Thyroid gland (tissue), 4 donors: ENCODE results near the gene HYDIN. TPM values are rescaled to one million over a fixed set of nuclear protein-coding genes. Genes with fewer than 3 reads are reported as not detected.
"Not testable (repeated sequence)": the region's sequence is repeated elsewhere in the genome, so short reads cannot be mapped to it uniquely, and the experiment has no call there.

ENCODE experiments used
- DNase-seq, 2 donors: peaks; one replicate each; pipeline ENCODE4 v3.0.0-alpha.2; 2019
- H3K27ac ChIP-seq, 3 donors: fragments of 200-600 bp; sonication (generic); 1 replicate in 2 of 3; 2 replicates in 1 of 3; pipeline ENCODE4 v1.5.1; 2016 to 2019; ENCODE audit warnings: mild to moderate bottlenecking in 1 of 3, moderate library complexity in 1 of 3
- H3K27me3 ChIP-seq: fragments of 200-600 bp; sonication (generic); one replicate; pipeline ENCODE4 v1.5.1; 2019
- H3K36me3 ChIP-seq, 2 donors: fragments of 200-600 bp; sonication (generic); one replicate each; pipeline ENCODE4 v1.5.1; 2016 to 2019
- H3K4me1 ChIP-seq, 2 donors: fragments of 200-600 bp; sonication (generic); one replicate each; pipeline ENCODE4 v1.5.1; 2017 to 2019
- H3K4me3 ChIP-seq, 3 donors: fragments of 200-600 bp; sonication (generic); replicated peaks in 1 of 3; 1 replicate in 2 of 3; 2 replicates in 1 of 3; pipeline ENCODE4 v1.5.1; 2016; ENCODE audit warnings: mild to moderate bottlenecking in 1 of 3
- H3K9me3 ChIP-seq: fragments of 200-600 bp; sonication (generic); one replicate; pipeline ENCODE4 v1.5.1; 2017
- WGBS, 2 donors: methylation state at CpG; one replicate each; pipeline ENCODE4 v1.1.5; 2017; 5-methylcytosine and 5-hydroxymethylcytosine counted together
- intact Hi-C: fragments of 100-400 bp; cut with DNase I; formaldehyde crosslinking; loops from one replicate; pipeline ENCODE4 v1.15.1; 2023
- total RNA-seq, 4 donors: library from RNA; depleted of rRNA; stranded (reverse); fragments of >200 nt; gene quantifications; one replicate each; pipeline ENCODE4 v1.2.3, GENCODE V29; 2016

Gene HYDIN
- total RNA-seq, 4 donors from 2014 or later = 10.1 to 26.3 (median 21.3) TPM

GRCh38 chr16:71015419-71015818, 215.1 kb downstream of the HYDIN start:
- H3K36me3 ChIP-seq, H3K4me1 ChIP-seq, H3K9me3 ChIP-seq, H3K4me3 ChIP-seq, H3K27ac ChIP-seq, H3K27me3 ChIP-seq, DNase-seq, intact Hi-C loops: not testable (repeated sequence)
- WGBS, 2 donors = 84 to 93% methylated on average over 7 to 9 of the region's 10 CpGs

GRCh38 chr16:71009440-71010223, 220.9 kb downstream of the HYDIN start:
- H3K4me1 ChIP-seq, DNase-seq, H3K36me3 ChIP-seq, H3K27ac ChIP-seq, H3K27me3 ChIP-seq, intact Hi-C loops, H3K9me3 ChIP-seq, H3K4me3 ChIP-seq: not testable (repeated sequence)
- WGBS, 2 donors = no CpG with 5 or more reads among the region's 3 CpGs

- H3K27me3 ChIP-seq, H3K36me3 ChIP-seq, H3K27ac ChIP-seq, DNase-seq, intact Hi-C loops, H3K4me1 ChIP-seq, H3K9me3 ChIP-seq, H3K4me3 ChIP-seq: not testable (repeated sequence)
- WGBS, 2 donors = 68 to 86% methylated on average over 2 to 3 of the region's 3 CpGs
Measured at GRCh38 chr16:71006516-71006915, 224.0 kb downstream of the HYDIN start.

GRCh38 chr16:70999735-71000134, 230.8 kb downstream of the HYDIN start:
- H3K27ac ChIP-seq, intact Hi-C loops, H3K36me3 ChIP-seq, H3K27me3 ChIP-seq, H3K9me3 ChIP-seq, DNase-seq, H3K4me3 ChIP-seq, H3K4me1 ChIP-seq: not testable (repeated sequence)
- WGBS, 2 donors = 9 to 20% methylated on average over 2 of the region's 2 CpGs

GRCh38 chr16:70995799-70996198, 234.7 kb downstream of the HYDIN start:
- H3K27ac ChIP-seq, H3K4me3 ChIP-seq, H3K4me1 ChIP-seq, H3K27me3 ChIP-seq, DNase-seq, H3K36me3 ChIP-seq, H3K9me3 ChIP-seq, intact Hi-C loops: not testable (repeated sequence)
- 73 to 100% methylated on average over 1 of the region's 2 CpGs for WGBS, 2 donors

GRCh38 chr16:70992511-70992910, 238.0 kb downstream of the HYDIN start:
- H3K4me1 ChIP-seq, H3K9me3 ChIP-seq, intact Hi-C loops, DNase-seq, H3K27ac ChIP-seq, H3K27me3 ChIP-seq, H3K4me3 ChIP-seq, H3K36me3 ChIP-seq: not testable (repeated sequence)
- 52% methylated on average over 2 of the region's 4 CpGs; no CpG with 5 or more reads in 1 of the 2 donors for WGBS, 2 donors

- H3K4me3 ChIP-seq, intact Hi-C loops, DNase-seq, H3K4me1 ChIP-seq, H3K36me3 ChIP-seq, H3K27me3 ChIP-seq, H3K9me3 ChIP-seq, H3K27ac ChIP-seq: not testable (repeated sequence)
- 65 to 88% methylated on average over 5 of the region's 9 CpGs for WGBS, 2 donors
Measured at GRCh38 chr16:70987019-70987715, 243.4 kb downstream of the HYDIN start.

GRCh38 chr16:70984675-70985074, 245.8 kb downstream of the HYDIN start:
- H3K4me3 ChIP-seq, intact Hi-C loops, H3K27me3 ChIP-seq, H3K9me3 ChIP-seq, H3K27ac ChIP-seq, H3K36me3 ChIP-seq, DNase-seq, H3K4me1 ChIP-seq: not testable (repeated sequence)
- 26 to 39% methylated on average over 6 of the region's 6 CpGs for WGBS, 2 donors

GRCh38 chr16:70968332-70968731, 262.2 kb downstream of the HYDIN start:
- DNase-seq, H3K4me3 ChIP-seq, H3K4me1 ChIP-seq, intact Hi-C loops, H3K27me3 ChIP-seq, H3K9me3 ChIP-seq, H3K36me3 ChIP-seq, H3K27ac ChIP-seq: not testable (repeated sequence)
- WGBS, 2 donors = 100% methylated on average over 1 of the region's 3 CpGs

- H3K36me3 ChIP-seq, H3K27ac ChIP-seq, H3K27me3 ChIP-seq, DNase-seq, H3K9me3 ChIP-seq, H3K4me3 ChIP-seq, intact Hi-C loops, H3K4me1 ChIP-seq: not testable (repeated sequence)
- WGBS, 2 donors = 73 to 95% methylated on average over 2 of the region's 3 CpGs
Measured at GRCh38 chr16:70960169-70960568, 270.4 kb downstream of the HYDIN start.

- H3K27me3 ChIP-seq, DNase-seq, H3K9me3 ChIP-seq, intact Hi-C loops, H3K4me3 ChIP-seq, H3K27ac ChIP-seq, H3K4me1 ChIP-seq, H3K36me3 ChIP-seq: not testable (repeated sequence)
- 83 to 88% methylated on average over 2 to 4 of the region's 4 CpGs for WGBS, 2 donors
Measured at GRCh38 chr16:70954922-70955321, 275.6 kb downstream of the HYDIN start.

GRCh38 chr16:70953824-70954223, 276.7 kb downstream of the HYDIN start:
- H3K27ac ChIP-seq, H3K9me3 ChIP-seq, H3K4me3 ChIP-seq, H3K4me1 ChIP-seq, H3K27me3 ChIP-seq, DNase-seq, H3K36me3 ChIP-seq, intact Hi-C loops: not testable (repeated sequence)
- no CpG with 5 or more reads among the region's 5 CpGs for WGBS, 2 donors

GRCh38 chr16:70943551-70943950, 287.0 kb downstream of the HYDIN start:
- H3K36me3 ChIP-seq, H3K9me3 ChIP-seq, H3K27ac ChIP-seq, H3K27me3 ChIP-seq, intact Hi-C loops, H3K4me1 ChIP-seq, H3K4me3 ChIP-seq, DNase-seq: not testable (repeated sequence)
- 75 to 76% methylated on average over 11 to 15 of the region's 15 CpGs for WGBS, 2 donors
